Activated CD4-positive, alpha-beta T cell treated with anti-CD3 and anti-CD28 coated beads for 48 hours (primary cell): Measurements from ENCODE around the gene UBXN7.
"Not testable (repeated sequence)": the region's sequence is repeated elsewhere in the genome, so short reads cannot be mapped to it uniquely, and the experiment has no call there.

Source experiments
- DNase-seq: peaks from one replicate; pipeline ENCODE4 v3.0.0-alpha.2; 2020

UBXN7 gene

GRCh38 chr3:196432137-196432879 lies at the start of gene UBXN7:
Gene UBXN7 (minus strand): TSS chr3:196432427. CDS start chr3:196432399, 28 bp downstream.
- peak; percentile 97 for DNase-seq

- no peak for DNase-seq
Measured at GRCh38 chr3:196477678-196478077, 45.5 kb upstream of the UBXN7 start.

GRCh38 chr3:196472286-196472685 lies 40.1 kb upstream of the UBXN7 start:
- DNase-seq, result no peak

GRCh38 chr3:196471551-196471950 lies 39.3 kb upstream of the UBXN7 start:
- no peak for DNase-seq

- not testable (repeated sequence) for DNase-seq
Measured at GRCh38 chr3:196470182-196470581, 38.0 kb upstream of the UBXN7 start.

GRCh38 chr3:196463804-196464203 lies 31.6 kb upstream of the UBXN7 start:
- no peak for DNase-seq

- DNase-seq, result no peak
Measured at GRCh38 chr3:196463478-196463756, 31.2 kb upstream of the UBXN7 start.

- not testable (repeated sequence) for DNase-seq
Measured at GRCh38 chr3:196462680-196463477, 30.7 kb upstream of the UBXN7 start.

- DNase-seq, result no peak
Measured at GRCh38 chr3:196458063-196458462, 25.8 kb upstream of the UBXN7 start.

- DNase-seq, result peak; percentile 21
Measured at GRCh38 chr3:196457470-196457869, 25.2 kb upstream of the UBXN7 start.

GRCh38 chr3:196454935-196455334 lies 22.7 kb upstream of the UBXN7 start:
- no peak for DNase-seq

- DNase-seq, result not testable (repeated sequence)
Measured at GRCh38 chr3:196445391-196445790, 13.2 kb upstream of the UBXN7 start.

- DNase-seq, result no peak
Measured at GRCh38 chr3:196444500-196444894, 12.3 kb upstream of the UBXN7 start.

- no peak for DNase-seq
Measured at GRCh38 chr3:196440696-196441095, 8.5 kb upstream of the UBXN7 start.

GRCh38 chr3:196440041-196440537 lies 7.9 kb upstream of the UBXN7 start:
- DNase-seq, result no peak

GRCh38 chr3:196431181-196432136 lies 768 bp downstream of the UBXN7 start:
- peak; percentile 17 for DNase-seq

- DNase-seq, result no peak
Measured at GRCh38 chr3:196428041-196428440, 4.2 kb downstream of the UBXN7 start.

GRCh38 chr3:196424421-196424820 lies 7.8 kb downstream of the UBXN7 start:
- not testable (repeated sequence) for DNase-seq

GRCh38 chr3:196423044-196423781 lies 9.0 kb downstream of the UBXN7 start:
- no peak for DNase-seq

GRCh38 chr3:196421668-196422067 lies 10.6 kb downstream of the UBXN7 start:
- DNase-seq, result not testable (repeated sequence)

GRCh38 chr3:196419386-196419785 lies 12.8 kb downstream of the UBXN7 start:
- DNase-seq, result no peak

- no peak for DNase-seq
Measured at GRCh38 chr3:196418601-196419000, 13.6 kb downstream of the UBXN7 start.
